DOHH2 (cell line): ENCODE measurements around the gene RASAL3.

Experiments
- CTCF ChIP-seq: fragments of 200-600 bp; sonication (generic); IDR thresholded peaks from one replicate; pipeline ENCODE4 v1.5.1; 2014; ENCODE audit warnings: antibody characterized with exemption, mild to moderate bottlenecking, low read depth, low read length; ENCODE audit not compliant: poor library complexity, severe bottlenecking
- EZH2phosphoT487 ChIP-seq: fragments of 200-600 bp; sonication (generic); IDR thresholded peaks from 2 replicates; pipeline ENCODE4 v1.6.1; 2017; ENCODE audit warnings: borderline replicate concordance, mild to moderate bottlenecking, antibody characterized with exemption, low read length, moderate library complexity, mixed read lengths

DNA sequence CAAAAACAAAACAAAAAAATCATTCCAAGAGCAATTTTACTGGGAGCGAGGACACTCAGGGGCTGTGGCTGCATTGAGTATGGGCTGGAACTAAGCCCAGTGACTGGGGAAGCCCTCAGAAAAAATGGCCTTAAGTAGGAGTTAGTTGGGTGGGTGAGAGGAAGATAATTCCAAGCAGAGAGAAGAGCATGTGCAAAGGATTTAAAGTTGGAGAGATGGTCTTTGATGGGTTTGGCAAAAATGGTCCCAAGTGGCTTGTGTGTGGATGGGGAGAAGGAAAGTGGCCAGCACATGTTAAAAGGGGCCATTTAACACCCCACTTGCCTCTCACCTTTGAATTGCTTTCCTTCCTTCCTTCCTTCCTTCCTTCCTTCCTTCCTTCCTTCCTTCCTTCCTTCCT, 37.3 kb upstream of the RASAL3 start:
- TF ChIP-seq CTCF (no peak), EZH2phosphoT487 (no peak)
